Right kidney (tissue), 1 donor: ENCODE data around the gene ZBTB46.

ENCODE experiments used
- DNase-seq: peaks from one replicate; pipeline ENCODE4 v3.0.0-alpha.2; 2016

ZBTB46 gene

DNA sequence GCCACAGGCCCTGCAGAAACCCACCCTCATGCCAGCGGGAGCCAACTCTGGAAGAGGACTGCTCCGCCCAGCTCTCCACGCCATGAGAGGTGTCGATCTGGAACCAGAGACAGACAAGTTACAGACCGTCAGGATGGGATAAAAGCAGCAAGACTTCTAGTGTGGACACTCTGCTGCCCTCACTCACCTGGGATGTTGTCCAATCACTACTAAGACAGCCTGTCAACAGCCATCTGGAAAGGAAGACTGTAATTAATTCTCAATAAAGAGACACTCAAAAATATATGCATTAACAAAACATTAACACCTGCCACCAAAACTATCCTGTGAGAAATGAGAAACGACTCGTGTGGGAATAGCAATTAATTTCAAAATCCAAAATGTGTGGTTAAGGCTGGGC, 63.2 kb downstream of the ZBTB46 start:
- no peak for DNase-seq

- no peak for DNase-seq
These were observed 63.6 kb downstream of the ZBTB46 start for GRCh38 chr20:63767456-63767855.

DNA sequence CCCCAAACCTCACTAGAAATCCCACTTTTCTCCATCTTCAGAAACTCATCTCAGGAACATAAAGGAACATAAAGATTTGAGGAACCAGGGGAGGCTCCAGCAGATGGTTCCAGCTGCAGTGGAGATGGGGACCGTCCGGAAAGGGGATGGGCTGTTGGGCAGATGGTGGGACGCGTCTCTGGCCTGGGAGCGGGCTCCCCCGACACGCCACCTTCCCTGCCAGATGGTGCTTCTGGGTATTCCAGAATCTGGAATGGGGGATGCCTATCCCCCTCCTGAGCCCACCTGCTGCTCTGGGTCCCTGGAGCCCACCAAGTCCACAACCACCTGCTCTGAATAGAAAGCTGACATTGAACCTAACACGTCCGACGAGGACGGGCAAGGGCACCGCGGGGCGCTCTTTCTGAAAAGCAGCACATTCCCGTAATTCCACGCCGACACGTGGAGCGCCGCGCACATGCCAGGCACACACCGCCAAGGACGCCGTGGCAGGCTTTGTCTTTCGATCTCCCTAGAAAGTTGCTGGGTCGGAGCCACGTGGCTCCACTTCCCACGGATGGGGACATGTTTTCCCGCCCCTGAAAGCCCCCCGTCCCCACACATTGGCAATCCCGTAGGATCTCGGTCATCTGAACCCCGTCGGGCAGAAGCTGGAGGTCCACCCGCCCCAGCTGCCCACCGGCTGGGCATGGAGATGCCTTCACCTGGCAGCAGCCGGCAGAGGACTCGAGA, 64.2 kb downstream of the ZBTB46 start:
- no peak for DNase-seq

DNA sequence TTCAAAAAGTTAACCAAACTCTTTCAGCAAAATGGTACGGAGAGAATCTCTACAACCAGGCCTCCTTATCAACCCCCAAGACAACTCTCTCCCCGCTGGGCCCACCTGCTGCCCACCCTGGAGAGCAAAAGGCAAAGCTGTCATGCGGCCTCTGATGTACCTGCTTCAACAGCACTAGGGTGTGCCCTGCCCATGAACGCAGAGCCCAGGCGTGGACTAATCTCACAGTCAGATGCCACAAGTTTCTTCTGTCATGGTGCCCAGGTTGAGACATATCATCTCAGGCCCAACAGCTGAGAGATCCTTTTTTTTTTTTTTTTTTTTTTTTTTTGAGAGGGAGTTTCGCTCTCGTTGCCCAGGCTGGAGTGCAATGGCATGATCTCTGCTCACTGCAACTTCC, 65.2 kb downstream of the ZBTB46 start:
- DNase-seq, result no peak

- no peak for DNase-seq
These were observed 65.8 kb downstream of the ZBTB46 start for GRCh38 chr20:63765082-63765873.

GRCh38 chr20:63759377-63759901, 71.6 kb downstream of the ZBTB46 start:
- no peak for DNase-seq

DNA sequence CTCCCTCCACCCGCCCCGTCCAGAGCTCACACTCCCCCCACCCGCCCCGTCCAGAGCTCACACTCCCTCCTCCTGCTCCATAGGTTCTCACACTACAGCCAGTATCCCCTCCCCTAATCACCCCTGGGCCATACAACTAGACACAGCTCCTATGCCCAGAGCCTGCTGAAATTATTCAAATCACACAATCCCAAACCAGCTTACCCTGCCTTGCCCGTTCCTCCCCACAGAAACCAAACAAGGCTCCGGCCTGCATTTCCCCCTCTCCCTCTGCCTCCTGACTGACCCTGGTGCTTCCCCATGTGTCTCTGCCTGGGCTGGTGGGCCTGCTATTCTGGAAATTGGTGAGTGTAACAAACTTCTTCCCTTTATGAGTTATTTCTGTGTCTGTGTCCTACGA, 72.9 kb downstream of the ZBTB46 start:
- no peak for DNase-seq

- DNase-seq, result no peak
These were observed 74.4 kb downstream of the ZBTB46 start for GRCh38 chr20:63756648-63756991.

- DNase-seq, result no peak
These were observed 75.0 kb downstream of the ZBTB46 start for GRCh38 chr20:63755933-63756647.

DNA sequence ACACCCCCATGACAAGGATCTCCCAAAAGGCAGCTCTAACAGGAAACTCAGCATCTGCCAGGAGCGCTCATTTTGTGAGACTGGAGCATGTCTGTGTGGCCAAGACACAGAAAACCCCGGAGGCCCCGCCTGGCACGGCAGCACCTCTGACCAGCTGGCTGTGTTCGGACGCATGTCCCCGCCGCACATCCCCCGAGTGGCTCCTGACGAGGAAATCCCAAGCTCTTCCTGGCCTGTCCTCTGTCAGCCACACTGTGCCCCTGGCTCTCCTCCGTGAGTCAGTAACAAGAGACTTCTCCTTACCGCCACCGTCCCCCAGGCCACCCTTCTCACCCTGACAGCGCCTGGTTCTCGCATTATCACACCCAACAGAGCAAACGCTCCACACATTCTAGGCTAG, 77.1 kb downstream of the ZBTB46 start:
- no peak for DNase-seq

DNA sequence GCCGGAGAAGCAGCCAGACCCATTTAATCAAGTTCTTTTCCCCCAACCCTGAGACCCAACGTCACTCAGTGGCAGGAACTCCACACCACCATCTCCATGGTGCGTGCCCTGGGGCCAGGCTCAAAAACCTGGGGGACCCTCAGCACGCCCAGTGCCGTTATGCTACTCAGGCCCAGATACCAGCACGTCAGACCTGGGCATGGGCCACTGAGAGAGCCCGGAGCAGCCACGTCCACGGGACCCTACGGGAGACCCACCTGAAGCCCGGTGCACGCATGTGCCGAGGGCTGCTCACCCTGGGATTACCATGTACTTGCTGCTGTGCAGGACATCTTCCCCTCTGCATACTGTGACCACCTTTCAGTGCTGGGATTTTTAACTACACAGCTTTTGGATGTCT, 77.7 kb downstream of the ZBTB46 start:
- no peak for DNase-seq

- DNase-seq, result no peak
These were observed 78.5 kb downstream of the ZBTB46 start for GRCh38 chr20:63752411-63753101.

- no peak for DNase-seq
These were observed 79.4 kb downstream of the ZBTB46 start for GRCh38 chr20:63751471-63752271.

GRCh38 chr20:63750807-63751470, 80.1 kb downstream of the ZBTB46 start:
- no peak for DNase-seq

DNA sequence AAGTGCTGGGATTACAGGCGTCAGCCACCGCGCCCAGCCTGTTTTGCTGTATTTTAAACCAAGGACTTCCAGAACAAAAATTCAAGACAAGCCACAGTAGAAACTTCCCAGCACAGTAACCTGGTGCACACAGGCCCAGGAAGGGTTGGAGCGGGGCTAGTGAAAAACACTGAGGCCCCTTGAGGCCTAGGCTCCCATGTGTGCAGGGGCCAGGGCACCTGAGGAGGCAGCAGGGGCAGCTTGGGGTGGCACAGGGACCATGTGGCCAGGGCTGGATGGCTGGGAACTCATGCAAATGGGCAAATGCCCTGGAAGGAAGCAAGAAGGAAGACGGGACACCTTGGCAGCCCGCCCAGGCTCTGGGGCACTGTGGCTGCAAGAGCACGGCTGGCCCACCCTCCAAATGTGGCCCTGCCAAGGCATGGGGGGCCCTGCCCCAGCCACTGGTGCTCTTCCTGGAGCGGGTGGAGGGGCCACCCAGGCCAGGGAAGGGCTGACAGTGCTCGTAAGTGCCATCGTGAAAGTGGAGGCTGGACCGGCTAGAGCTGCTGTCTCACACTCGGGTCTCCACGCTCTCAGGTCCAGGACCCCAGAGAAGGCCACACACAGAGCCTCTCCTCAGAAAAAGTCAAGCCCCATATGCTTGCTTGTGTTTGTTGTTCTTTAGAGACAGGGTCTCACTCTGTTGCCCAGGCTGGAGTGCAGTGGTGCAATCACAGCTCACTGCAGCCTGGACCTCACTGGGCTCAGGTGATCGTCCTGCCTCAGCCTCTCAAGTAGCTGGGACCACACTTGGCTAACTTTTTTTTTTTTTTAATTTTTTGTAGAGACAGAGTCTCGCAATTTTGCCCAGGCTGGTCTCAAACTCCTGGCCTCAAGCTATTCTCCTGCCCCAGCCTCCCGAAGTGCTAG, 81.2 kb downstream of the ZBTB46 start:
- no peak for DNase-seq

GRCh38 chr20:63748934-63749270, 82.2 kb downstream of the ZBTB46 start:
- no peak for DNase-seq

GRCh38 chr20:63748070-63748933, 82.8 kb downstream of the ZBTB46 start:
- DNase-seq, result no peak

DNA sequence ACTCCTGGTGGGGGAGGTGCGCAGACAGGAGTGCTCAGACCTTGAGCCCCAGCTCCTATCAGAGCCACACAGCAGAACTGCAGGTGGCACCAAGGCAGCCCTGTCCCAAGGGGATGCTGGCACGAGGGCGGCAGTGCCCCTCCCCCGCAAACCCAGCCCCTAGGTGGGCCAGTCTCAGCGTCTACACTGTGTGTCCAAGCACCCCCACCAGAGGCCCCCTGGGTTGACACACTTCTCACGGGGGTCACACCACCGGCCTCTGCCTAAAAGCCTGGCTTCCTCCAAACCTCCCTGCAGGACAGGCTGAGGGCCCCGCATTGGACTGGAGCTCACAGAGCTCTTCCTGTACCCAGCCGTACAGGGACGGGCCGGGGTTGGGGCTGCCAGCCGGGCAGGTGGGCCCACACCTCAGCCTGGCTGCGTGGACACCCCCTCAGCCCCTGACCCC, 83.4 kb downstream of the ZBTB46 start:
- no peak for DNase-seq

DNA sequence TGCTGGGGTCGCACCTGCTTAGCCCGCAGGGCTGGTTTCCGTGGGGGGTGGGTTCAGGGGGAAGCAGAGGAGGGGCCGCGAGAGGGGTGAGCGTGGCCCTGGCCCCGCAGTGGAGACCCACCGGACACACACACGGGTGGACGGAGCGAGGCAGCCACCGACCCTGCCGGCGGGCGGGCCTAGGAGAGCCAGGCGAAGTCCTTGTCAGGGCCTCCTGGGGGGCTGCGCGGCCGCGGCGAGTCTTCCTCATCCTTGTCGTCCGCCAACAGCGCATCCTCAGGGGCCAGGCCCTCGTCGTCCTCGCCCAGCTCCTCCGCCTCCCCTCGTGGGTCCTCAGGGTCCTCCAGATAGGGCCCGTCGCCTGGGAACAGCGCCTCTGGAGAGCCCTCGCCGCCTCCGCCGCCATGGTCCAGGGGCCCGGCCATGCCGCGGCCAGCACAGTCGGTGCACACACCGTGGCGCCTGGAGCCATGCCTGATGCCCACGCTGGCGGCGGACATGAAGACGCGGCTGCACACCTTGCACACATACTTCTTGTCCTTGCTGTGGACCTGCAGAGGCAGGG, 84.2 kb downstream of the ZBTB46 start:
- no peak for DNase-seq
